ENCODE data around the gene MYCN.
"Not testable (repeated sequence)": the region's sequence is repeated elsewhere in the genome, so short reads cannot be mapped to it uniquely, and the experiment has no call there.

Gene MYCN

DNA sequence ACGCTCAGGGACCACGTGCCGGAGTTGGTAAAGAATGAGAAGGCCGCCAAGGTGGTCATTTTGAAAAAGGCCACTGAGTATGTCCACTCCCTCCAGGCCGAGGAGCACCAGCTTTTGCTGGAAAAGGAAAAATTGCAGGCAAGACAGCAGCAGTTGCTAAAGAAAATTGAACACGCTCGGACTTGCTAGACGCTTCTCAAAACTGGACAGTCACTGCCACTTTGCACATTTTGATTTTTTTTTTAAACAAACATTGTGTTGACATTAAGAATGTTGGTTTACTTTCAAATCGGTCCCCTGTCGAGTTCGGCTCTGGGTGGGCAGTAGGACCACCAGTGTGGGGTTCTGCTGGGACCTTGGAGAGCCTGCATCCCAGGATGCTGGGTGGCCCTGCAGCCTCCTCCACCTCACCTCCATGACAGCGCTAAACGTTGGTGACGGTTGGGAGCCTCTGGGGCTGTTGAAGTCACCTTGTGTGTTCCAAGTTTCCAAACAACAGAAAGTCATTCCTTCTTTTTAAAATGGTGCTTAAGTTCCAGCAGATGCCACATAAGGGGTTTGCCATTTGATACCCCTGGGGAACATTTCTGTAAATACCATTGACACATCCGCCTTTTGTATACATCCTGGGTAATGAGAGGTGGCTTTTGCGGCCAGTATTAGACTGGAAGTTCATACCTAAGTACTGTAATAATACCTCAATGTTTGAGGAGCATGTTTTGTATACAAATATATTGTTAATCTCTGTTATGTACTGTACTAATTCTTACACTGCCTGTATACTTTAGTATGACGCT lies 5.8 kb downstream of the MYCN start:
- no peak for DNase-seq

DNA sequence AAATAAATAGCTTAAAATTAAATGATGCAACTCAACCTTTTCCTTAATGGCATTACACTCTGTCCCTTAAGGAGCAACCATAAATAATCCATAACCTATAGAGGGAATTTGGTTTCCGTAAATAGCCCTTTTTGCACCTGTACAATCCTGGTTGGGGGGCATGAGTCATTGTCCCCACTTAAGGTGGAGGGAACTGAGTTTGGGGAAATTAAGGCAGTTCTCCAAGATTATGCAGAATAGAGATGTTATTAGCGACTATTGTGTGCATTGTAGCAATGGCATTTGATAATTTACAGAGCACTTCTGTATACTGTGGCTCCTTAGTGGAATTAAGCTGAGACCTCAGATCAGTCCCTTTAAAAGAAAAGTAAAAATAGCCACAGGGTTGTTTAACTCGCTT lies 6.6 kb downstream of the MYCN start:
- DNase-seq, result no peak

DNA sequence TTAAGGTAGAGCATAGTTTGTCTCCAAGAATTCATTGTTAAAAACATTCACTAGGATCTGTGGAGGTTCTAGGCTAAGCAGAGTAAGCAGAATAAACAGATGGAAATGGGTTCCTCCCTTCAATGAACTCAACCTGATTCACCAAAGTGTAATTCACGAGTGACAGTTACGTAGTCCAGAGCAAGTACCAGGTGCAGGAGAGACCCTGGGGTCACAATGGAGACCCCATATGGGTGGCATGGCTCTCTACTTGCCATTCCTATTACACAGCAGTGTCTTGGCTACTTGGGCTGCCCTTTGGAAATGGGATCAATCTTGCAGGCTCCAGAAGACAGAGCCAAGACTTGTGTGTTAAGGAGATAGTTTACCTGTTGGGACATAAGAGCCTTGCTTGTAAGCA lies 7.1 kb downstream of the MYCN start:
- no peak for DNase-seq

DNA sequence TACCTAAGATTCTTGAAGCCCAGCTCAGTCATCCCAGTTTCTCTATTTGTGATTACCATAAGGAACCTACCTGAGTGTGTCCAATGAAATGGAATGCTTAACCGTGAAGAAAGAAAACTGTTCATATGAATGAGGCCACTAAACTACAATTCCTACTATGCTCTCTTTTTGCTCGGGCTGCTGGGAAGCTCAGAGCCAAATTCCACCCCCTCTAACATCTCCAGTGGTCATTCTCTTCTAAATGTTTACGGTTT lies 8.3 kb downstream of the MYCN start:
- DNase-seq, result no peak

DNA sequence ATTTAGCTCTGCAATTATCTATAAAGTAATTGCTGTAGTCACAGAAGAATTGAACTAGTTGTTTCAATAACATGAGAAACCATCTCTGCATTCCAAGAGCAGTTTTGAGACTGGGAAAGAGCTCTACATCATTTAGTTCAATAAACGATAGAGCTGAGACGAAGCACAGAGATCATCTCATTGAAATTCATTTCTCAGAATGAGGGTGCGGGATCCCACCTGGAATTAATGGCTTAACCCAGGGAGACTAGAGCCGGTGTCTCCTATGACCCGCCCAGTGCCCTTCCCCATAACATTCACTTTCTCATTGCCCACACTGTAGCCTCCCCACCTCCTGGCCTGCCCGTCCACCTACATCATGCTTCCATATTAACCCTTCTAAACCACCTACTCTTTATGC lies 8.8 kb downstream of the MYCN start:
- DNase-seq, result no peak

DNA sequence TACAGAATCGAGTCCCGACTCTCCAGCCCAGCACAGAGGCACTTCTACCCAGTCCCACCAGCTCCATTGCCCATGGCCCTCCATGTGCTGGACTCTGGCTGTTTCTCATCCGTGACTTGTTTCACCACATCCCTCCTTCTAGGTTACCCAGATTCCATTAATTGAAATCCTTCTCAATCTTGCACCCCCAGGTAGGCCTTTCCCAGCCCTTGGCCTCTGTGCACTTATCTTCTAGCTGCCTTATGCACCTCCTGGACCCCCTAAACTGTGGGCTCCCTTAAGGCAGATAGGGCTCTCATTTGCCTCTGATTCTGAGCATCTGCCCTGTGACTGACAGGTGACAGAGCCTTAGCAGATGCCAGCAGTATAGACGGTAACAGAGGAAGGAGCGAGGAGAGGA lies 9.2 kb downstream of the MYCN start:
- DNase-seq, result no peak

DNA sequence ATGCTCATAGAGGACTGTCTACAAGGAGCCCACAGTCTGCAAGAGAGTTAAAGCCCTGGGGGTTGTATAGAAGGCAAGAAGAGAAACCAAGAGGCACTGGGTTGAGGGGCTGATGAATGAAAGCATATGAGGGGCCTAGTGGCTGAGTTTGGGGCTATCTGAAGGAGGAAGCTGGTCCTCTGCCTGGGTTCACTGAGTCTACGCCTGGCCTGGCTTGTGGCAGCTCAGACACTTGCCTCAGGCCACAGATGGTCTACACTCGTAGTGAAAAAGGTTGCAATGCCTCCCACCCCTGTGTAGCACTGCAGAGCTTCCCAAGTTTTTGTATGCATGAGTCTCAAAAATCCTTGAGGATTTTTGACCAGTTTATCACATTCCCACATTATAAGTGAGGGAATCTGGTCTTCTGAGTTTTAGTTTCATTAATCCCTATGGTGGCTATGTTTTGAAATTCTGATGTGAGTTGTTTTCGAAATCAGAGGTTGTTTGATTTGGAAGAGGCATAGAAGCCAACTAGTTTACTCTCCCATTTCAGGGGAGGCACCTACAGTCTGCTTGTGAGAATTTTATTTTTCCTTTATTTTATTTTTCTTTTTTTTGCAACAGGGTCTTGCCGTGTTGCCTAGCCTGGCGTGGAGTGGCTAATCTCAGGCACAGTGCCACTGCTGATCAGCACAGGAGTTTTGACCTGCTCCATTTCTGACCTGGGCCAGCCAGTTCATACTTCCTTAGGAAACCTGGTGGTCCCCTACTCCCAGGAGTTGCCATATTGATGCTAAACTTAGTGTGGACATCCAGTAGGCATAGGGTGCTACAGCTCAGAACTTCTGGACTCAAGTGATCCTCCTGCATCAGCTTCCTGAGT lies 10.0 kb downstream of the MYCN start:
- no peak for DNase-seq

DNA sequence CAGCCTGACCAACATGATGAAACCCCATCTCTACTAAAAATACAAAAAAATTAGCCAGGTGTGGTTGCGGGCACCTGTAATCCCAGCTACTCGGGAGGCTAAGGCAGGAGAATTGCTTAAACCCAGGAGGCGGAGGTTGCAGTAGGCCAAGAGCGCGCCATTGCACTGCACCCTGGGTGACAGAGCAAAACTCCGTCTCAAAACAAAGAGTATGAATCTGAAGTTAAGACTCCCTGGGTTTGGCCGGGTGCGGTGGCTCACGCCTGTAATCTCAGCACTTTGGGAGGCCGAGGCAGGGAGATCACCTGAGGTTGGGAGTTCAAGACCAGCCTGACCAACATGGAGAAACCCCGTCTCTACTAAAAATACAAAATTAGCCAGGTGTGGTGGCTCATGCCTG lies 11.6 kb downstream of the MYCN start:
- DNase-seq, result not testable (repeated sequence)

DNA sequence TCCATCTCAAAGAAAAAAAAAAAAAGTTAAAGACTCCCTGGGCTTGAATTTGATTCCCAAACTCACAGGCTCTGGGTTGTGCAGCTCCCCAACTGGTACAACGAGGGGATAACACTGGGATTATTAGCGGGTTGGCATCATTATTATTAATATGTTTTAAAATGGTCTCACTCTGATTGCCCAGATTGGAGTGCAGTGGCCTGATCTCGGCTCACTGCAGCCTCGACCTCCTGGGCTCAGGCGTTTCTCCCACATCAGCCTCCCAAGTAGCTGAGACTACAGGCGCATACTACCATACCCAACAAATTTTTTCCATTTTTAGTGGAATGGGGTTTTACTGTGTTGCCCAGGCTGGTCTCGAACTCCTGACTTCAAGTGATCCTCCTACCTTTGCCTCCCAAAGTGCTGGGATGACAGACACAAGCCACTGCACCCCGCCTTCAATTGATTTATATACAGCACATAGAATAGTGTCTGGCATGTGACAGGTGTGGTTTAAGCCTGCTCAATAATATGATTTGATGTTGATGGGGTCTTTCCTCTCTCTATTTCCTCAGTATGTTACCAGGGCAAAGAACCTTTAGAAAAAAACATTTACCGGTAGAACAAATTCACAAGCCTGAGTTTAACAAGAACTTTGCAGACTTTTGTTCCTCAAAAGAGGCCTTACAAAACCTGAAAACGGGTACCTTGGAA lies 12.2 kb downstream of the MYCN start:
- no peak for DNase-seq

DNA sequence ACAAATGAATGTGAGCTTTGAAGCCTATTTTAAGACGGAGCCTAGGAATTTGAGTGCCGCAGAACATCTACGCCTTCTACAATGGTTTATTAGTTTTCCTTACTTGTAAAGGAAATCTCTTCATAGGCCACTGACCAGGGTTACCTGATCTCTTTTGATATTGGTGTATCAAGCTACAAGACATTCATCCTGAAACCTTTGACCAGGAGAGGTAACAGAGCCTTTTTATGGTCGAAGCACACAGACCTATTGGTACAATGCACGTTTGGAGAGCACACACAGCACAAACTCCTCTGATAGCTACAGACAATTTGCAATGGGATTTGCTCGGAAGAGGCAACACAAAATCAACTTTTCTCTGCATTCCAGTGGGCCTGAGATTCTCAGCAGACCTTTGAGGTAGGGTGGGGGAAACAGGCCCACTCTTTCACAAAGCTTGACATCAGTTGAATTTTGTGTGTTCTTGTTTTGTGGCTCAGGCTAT lies 12.8 kb downstream of the MYCN start:
- no peak for DNase-seq

DNA sequence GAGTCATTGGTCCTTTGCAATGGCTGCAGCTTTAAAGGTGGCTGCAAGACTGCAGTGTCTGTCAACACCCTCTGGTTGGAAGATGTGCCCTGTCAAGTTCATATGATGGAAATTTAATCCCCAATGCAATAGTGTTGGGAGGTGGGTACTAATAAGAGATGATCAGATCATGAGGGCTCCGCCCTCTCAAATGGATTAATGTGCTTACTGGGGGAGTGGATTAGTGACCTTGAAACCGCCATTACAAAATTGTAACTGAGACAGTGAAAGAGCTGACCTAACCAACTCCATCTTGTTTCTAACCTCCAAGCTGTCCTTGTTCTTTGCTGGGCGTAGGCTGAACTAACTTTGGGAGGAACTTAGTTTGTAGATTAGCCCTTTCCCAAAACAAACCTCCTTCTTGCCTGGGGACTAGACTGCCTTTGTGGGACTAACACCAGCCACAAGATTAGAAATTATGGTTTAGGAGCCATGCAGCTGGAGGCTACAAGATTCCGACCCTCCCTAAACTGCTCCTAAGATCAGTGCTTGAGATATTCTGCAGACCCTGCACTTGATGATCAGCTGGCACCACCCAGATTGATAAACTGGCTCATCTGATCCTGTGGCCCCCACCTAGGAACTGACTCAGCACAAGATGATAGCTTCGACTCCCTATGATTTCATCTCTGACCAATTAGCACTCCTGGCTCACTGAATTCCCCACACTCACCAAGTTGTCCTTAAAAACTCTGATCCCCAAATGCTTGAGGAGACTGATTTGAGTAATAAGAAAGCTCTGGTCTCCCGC lies 13.7 kb downstream of the MYCN start:
- no peak for DNase-seq

DNA sequence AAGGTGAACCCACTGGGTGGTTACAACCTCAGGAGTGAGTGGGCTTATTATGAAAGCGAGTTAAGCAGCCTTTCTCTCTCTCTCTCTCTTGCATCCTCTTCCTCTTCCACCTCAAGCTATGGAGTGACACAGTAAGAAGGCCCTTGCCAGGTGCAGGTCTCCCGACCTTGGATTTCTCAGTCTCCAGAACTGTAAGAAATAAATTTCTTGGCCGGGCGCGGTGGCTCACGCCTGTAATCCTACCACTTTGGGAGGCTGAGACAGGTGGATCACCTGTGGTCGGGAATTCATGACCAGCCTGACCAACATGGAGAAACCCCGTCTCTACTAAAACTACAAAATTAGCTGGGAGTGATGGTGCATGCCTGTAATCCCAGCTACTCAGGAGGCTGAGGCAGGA lies 14.4 kb downstream of the MYCN start:
- no peak for DNase-seq

DNA sequence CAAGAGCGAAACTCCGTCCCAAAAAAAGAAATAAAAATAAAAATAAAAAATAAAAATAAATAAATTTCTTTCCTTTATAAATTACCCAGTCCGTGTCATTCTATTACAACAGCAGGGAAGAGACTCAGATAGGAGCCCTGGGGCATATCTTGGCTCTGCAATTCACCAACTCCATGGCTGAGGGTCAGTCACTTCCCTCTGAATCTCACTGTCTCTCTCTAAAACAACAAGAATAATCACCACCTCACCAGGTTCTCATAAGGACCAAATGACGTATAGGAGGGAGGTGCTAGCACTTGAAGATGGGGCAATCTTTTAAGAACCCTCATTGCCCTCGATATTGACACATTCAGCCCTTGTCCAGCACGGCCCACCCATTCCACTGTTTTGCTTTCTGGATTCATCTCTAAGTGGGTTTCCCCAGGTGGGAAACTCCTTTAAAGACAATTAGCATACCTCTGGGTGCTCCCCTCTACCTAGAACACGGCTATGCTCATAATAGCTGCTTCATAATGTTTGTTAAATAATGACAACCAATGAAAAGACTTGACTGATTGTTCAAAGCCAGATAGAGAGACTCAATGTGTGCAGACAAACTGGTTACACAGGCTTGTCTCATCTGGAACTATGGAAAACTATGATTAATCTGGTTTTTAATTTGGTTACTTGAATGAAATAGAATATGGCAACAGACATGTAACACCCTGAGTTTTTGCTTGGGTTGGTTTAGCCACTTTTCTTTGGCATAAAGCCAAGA lies 15.1 kb downstream of the MYCN start:
- DNase-seq, result no peak

DNA sequence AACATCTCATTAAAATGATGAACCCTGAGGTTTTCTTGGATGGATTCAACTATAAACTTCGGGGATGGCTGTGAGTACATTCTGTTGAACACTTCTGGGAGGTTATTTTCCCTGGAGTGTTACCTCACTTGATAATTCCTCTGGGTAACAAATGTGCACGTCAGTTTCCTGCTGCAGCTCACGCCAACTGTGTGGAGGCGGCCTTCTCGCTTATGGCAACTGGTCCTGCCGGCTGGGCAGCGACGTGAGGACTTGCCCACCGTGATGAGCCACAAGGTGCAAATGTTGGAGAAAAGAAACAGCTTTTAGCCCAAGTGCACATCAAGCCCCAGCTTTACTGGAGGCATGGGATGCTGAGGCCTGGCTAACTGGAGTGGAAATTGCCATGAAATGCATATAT lies 15.9 kb downstream of the MYCN start:
- DNase-seq, result no peak

DNA sequence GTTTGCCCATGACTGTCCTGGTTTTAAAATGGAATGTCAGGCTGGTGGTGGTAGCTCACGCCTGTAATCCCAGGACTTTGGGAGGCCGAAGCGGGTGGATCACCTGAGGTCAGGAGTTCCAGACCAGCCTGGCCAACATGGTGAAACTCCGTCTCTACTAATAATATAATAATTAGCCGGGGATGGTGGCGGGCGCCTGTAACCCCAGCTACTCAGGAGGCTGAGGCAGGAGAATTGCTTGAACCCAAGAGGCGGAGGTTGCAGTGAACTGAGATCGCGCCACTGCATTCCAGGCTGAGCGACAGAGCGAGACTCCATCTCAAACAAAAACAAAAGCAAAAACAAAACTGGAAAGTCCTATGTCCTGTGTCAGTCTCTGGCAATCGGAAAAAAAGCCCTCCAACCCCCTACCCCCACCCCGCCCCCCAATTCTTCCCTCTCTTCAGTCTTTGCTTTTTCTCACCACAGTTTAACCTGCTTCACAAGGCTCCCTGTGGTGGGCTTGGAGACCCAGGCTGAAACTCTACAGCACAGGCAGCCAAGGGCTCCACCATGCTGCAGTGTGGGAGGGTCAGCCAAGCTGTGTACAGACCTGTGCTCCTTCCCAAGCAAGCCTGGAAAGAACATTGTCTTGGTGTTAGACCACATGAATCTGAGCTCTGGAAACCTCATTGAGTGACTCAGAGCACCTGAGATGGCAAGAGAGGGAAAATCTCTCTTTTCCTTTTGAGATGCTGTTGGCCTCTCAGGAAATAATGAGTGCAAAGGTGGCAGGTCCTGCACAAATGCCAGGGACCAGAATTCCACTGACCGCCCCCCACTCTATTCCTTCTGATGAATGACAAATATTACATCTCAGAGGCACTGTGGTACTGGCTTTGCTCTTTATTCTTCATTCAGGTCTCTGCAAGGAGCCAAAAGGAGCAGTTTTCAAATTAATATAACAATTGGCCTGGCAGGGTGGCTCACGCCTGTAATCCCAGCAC lies 16.7 kb downstream of the MYCN start:
- no peak for DNase-seq

DNA sequence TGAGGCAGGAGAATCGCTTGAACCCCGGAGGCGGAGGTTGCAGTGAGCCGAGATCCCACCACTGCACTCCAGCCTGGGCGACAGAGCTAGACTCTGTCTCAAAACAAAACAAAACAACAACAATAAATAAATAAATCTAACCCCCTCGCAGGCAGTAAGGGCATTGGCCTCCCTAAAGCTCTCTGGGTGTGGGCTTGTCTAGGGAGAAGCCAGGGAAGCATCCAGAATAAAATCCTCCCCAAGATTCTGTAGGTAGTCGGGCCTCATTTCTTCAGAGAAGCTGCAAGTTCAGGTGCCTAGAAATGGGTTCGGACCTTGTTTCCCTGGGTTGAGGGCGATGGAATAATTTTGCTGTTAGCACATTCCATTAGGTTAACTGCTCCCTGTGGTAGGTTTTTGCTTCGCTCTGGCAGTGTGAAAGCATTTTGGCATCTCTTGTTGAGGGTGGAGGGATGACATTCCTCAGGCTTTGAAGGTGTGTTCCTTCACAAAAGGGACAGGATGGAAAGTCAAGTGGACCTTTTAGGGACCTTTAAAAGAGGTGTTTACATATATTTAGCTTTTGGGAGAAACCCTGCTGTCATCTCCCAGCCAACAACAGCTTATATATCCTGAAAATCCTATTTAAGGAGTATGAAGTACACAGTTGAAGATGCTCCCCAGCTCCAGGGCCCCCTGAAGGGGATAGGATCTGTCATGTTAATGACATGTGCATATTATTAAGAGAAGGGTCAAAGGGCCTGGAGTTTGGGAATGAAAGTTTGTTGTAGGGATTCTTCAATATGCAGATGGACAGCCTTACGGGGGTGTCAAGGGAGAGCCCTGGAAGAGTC lies 17.7 kb downstream of the MYCN start:
- DNase-seq, result no peak

DNA sequence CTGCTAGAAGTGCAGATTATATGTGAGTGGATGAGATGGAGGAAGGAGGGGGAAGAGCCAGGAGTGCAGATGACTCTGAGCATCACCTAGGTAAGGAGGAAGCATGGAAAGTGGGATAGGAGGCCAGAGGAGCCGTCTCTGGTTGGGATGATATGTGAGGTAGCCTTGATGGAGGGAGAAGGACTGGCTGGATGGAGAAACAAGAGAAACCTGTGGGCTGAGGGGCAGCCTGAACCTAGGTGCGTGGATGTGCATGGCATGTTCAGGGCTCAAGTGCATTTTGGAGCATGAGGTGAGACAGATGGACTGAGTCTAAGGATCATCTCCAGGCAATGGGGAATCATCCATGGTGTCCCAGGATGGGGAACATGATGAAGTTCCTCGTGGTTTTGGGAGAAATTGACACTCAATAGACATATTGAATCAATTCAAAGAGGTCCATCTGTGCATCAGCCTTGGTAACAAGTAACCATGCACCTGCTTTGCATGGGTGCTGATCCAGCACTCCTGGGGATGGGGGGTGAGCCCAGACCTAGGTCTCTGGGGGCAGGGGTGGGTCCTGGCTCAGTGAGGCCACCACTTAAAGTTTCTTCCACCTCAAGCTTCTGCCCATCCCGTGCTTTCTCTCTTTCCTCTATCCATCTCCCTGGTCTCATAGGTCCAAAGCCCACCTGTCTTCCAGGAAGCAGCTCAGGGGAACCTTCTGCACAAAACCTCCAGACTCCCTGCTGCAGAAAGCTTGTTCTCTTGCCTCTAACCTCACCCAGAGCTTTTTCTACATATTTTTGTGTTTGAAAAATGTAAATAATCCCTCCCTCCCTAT lies 19.2 kb downstream of the MYCN start:
- no peak for DNase-seq

DNA sequence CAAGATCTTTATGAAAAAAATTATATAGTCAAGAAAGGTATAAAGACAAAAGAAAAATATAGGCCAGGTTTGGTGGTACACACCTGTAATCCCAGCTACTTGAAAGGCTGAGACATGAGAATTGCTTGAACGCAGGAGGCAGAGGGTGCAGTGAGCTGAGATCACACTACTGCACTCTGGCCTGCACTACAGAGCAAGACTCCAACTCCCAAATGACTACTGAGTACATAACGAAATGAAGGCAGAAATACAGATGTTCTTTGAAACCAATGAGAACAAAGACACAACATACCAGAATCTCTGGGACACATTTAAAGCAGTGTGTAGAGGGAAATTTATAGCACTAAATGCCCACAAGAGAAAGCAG lies 19.8 kb downstream of the MYCN start:
- not testable (repeated sequence) for DNase-seq
